ENCODE results near the gene GNAI3. TPM values are rescaled to one million over a fixed set of nuclear protein-coding genes. Genes with fewer than 3 reads are reported as not detected.

The GNAI3 gene
- total RNA-seq = 8.7 and 11.4 TPM in 2 replicates

GRCh38 chr1:109548321-109549267 is at the start of gene GNAI3:
Gene GNAI3 (plus strand): TSS chr1:109548615. CDS start chr1:109548721, 106 bp downstream.

GRCh38 chr1:109509176-109510134 is 39.0 kb upstream of the GNAI3 start, which contains the start of gene AMIGO1:
Gene AMIGO1 (minus strand): TSS chr1:109509727. CDS start chr1:109508912, 815 bp downstream.

GRCh38 chr1:109539676-109540075 is 8.7 kb upstream of the GNAI3 start, which contains the start of gene GPR61:
Gene GPR61 (plus strand): TSS chr1:109539872. CDS start chr1:109543023, 3,151 bp downstream.

GRCh38 chr1:109619576-109620400 is 71.4 kb downstream of the GNAI3 start, which contains the start of the genes AMPD2 and GNAT2:
Gene AMPD2 (plus strand): TSS chr1:109619837. CDS start chr1:109621176, 1,339 bp downstream.
Gene GNAT2 (minus strand): TSS chr1:109619616. CDS start chr1:109612870, 6,746 bp downstream.

GRCh38 chr1:109655615-109656519 is 107.5 kb downstream of the GNAI3 start, which contains the start of gene GSTM4:
Gene GSTM4 (plus strand): TSS chr1:109656099. CDS start chr1:109656390, 291 bp downstream.

GRCh38 chr1:109667452-109668122 is 119.2 kb downstream of the GNAI3 start, which contains the start of gene GSTM2:
Gene GSTM2 (plus strand): TSS chr1:109668057. CDS start chr1:109668116, 59 bp downstream.

Other genes with a start within 250 kb of the GNAI3 start
- gene MYBPHL, start 241.6 kb upstream of the GNAI3 start, total RNA-seq = 2.7 TPM in 1 of 2 replicates, not detected in the other
- 17.7 and 22.0 TPM in 2 replicates for gene SORT1, start 150.7 kb upstream of the GNAI3 start, total RNA-seq
- 42.0 and 70.3 TPM in 2 replicates for gene PSMA5, start 122.2 kb upstream of the GNAI3 start, total RNA-seq
- gene SYPL2, start 82.1 kb upstream of the GNAI3 start, total RNA-seq = not detected in 2 replicates
- 3.2 and 4.6 TPM in 2 replicates for gene ATXN7L2, start 64.7 kb upstream of the GNAI3 start, total RNA-seq
- gene CYB561D1, start 54.5 kb upstream of the GNAI3 start, total RNA-seq = 3.7 and 10.0 TPM in 2 replicates
- gene AMIGO1, start 38.9 kb upstream of the GNAI3 start, total RNA-seq = 0.19 and 0.56 TPM in 2 replicates
- gene GPR61, start 8.7 kb upstream of the GNAI3 start, total RNA-seq = not detected in 2 replicates
- 0.14 and 0.21 TPM in 2 replicates for gene GNAT2, start 71.0 kb downstream of the GNAI3 start, total RNA-seq
- gene AMPD2, start 71.2 kb downstream of the GNAI3 start, total RNA-seq = 40.7 and 46.2 TPM in 2 replicates
- 5.1 and 8.5 TPM in 2 replicates for gene GSTM4, start 107.5 kb downstream of the GNAI3 start, total RNA-seq
- 4.6 and 5.8 TPM in 2 replicates for gene GSTM2, start 119.4 kb downstream of the GNAI3 start, total RNA-seq
- gene GSTM1, start 139.2 kb downstream of the GNAI3 start, total RNA-seq = 10.8 and 18.5 TPM in 2 replicates
- gene GSTM5, start 163.6 kb downstream of the GNAI3 start, total RNA-seq = not detected in 2 replicates
- gene GSTM3, start 192.4 kb downstream of the GNAI3 start, total RNA-seq = 30.6 and 61.5 TPM in 2 replicates
- not detected in 2 replicates for gene EPS8L3, start 215.3 kb downstream of the GNAI3 start, total RNA-seq

Data from airway epithelial cell (primary cell).